ENCODE data around the gene TRIM29. TPM values are rescaled to one million over a fixed set of nuclear protein-coding genes. Genes with fewer than 3 reads are reported as not detected.

Gene TRIM29
- total RNA-seq, 4 donors from 2014 or later: 1.3 to 5.7 (median 3.0) TPM

DNA sequence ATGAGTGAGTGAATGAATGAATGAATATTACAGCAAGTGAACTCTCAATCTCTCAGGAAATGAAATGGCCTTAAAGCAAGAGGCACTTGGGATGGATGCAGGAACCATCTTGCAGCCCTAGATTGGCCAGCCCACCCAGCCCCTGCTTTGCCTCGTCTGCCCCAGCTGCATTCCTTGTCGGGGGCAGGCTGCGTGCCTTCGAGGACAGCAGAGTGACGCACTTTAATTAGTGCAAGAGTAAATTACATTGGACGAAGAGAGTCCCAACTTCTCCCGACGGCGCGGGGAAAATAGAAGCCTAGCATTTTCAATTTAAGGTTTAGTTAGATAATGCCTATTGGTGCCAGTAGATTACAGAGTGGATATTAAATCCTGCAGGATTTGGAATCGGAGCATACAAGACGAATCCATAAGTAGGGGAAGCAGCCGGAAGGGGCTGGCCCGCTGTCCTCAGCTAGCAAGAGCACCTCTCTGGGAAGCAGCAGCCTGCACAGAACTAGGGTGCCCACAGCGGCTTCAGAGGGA is 33.8 kb downstream of the TRIM29 start:
- TF ChIP-seq, protein P1, sequence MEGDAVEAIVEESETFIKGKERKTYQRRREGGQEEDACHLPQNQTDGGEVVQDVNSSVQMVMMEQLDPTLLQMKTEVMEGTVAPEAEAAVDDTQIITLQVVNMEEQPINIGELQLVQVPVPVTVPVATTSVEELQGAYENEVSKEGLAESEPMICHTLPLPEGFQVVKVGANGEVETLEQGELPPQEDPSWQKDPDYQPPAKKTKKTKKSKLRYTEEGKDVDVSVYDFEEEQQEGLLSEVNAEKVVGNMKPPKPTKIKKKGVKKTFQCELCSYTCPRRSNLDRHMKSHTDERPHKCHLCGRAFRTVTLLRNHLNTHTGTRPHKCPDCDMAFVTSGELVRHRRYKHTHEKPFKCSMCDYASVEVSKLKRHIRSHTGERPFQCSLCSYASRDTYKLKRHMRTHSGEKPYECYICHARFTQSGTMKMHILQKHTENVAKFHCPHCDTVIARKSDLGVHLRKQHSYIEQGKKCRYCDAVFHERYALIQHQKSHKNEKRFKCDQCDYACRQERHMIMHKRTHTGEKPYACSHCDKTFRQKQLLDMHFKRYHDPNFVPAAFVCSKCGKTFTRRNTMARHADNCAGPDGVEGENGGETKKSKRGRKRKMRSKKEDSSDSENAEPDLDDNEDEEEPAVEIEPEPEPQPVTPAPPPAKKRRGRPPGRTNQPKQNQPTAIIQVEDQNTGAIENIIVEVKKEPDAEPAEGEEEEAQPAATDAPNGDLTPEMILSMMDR (IDR thresholded peaks at IDR 0.05): no peak
- DNase-seq (ENCODE audit: low spot score): no peak
- no peak for ATAC-seq (ENCODE audit: low FRiP score)

DNA sequence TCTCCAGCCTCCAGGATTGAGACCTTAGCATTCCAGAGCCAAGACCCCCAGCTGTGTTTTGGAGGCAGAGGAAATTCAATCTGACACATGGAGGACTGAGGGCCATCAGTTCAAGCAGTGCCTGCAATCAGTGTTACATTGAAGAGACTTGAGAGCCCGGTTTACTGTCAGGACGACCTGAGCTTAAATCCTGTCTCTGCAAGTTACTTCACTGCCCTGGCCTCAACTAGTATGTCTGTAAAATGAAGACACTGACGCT is 35.1 kb downstream of the TRIM29 start:
- TF ChIP-seq, protein P1 (IDR thresholded peaks at IDR 0.05): no peak
- ATAC-seq (ENCODE audit: low FRiP score) (no peak), DNase-seq (ENCODE audit: low spot score) (no peak)

DNA sequence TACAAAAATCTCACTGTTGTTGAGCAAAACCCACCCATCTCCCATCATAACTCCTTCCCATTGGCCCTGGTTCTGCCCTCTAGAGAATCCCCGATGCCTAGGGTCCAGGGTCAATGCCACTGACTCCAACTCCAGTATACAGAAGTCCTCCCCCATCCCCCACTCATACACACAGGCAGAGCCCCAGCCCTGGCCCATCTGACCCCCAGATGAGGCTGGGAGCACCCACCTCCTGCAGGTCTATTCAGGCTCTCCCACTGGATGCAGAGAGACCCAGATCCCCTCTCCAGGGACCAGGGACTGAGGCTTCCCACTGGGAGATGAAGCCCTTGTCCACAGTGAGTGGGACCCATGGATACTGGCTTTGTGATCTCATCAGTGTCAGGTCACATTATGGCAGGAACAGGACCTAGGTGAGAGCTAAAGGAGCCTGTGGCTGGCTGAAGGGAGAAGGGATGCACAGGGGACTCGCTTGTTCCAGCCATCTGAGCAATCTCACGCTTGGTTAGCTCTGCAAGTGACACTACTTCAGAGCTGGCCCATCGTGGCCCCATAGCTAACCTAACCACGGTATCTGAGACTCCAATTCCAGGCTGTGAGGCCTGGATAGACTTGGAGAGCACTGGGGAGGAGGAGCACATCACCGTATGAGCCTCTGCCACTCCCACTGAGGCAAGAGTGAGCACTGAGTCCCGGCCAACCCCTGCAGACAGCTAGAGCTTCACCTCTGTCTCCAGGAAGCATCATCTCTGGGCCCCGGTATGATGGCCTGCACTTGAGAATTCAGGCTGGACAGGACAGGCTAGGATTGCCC is 35.7 kb downstream of the TRIM29 start:
- TF ChIP-seq, protein P1 (IDR thresholded peaks at IDR 0.05): no peak
- ATAC-seq (ENCODE audit: low FRiP score): no peak
- no peak for DNase-seq (ENCODE audit: low spot score)

DNA sequence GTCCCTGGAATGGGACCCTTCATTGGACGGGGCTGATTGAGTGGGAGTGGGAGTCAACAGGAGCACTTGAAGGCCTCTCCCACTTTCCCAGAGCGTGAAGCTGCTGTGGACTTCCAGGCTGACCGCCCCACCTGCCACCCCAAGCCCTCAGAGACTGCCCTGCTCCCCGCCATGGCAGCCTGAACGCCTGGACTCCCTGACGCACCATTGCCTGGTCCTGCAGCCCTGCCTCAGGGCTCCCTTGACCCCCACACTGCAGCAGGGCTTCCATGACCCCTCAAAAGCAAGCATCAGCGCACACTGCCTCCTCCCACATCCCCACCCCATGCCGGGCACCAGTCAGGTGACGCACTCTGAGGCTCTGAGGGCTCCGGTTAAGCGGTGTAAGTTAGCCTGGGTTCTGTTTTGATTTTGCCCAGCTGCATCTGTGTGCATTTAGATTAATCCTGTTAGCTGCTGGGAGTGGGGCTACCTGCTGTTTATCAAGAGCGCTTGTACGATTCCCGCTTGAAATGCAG is 39.4 kb downstream of the TRIM29 start:
- no peak for ATAC-seq (ENCODE audit: low FRiP score)
- TF ChIP-seq, protein P1 (IDR thresholded peaks at IDR 0.05): no peak
- no peak for DNase-seq (ENCODE audit: low spot score)

DNA sequence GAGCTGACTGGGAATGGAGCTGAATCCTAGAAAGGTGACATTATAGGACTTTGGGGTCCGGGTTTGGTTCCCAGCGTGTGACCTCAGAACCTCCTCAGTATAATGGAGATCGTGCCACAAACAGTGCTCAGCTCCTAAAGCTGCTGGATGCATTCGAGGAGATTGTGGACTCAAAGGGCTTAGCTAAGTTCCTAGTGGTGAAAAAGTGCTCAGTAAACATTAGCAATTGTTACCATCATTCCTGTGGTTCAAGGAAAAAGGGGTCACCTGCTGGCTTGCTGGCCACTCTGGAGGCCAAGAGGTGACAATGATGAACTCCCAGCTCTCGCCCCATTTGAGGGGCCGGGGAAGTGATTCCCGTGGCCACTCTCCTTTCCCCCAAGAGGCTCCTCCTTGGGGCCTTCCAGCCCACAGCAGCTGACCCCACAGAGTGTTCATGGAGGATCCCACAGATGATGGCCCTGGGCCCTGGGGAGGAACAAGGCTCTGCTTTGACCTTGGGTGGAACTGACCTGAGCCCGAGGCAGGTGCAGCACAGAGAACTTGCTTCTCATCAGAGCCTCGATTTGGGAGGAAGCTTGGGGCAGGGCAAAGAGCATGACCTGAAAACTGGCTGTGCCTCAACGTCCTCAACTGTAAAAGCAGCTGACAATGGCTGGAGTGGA is 40.1 kb downstream of the TRIM29 start:
- ATAC-seq (ENCODE audit: low FRiP score) (no peak), DNase-seq (ENCODE audit: low spot score) (no peak)

DNA sequence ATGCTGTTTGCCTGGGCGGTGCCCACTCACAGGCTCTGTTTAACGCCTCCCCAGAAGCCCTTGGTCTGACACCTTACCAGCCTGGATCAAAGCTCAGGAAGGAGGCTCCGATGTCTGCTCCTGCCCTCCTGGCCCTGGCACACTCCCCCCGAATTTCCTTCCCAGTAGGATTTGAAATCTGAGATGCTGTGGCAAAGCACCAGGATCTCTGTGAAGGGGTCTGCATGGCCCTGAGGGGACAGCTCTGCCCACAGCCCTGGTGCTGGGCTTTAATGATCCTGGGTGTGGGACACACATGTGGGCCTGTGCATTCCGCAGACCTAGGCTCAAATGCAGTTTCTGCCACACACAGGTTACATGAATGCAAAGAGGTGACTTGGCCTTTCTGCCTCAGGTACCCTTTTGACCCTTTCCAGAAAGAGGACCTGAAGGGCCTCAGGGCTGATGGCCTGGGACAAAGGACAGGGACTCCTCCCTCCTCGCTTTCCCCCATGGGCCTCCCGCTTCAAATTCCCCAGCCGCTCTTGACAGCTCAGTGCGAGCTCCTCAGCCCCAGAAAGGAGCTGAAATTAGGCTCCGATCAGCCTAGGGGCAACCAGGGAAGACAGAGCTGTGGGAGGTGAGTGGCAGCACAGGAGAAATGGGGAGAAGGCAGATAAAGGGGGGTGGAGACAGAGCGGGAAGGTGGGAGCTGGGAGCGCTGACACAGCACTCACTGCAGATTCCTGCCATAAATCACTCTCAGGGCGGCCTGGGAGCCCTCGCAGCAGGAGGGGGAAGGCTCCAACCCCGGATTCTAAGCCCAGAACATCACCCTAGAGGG is 41.3 kb downstream of the TRIM29 start:
- ATAC-seq (ENCODE audit: low FRiP score): peak; percentile 90
- no peak for DNase-seq (ENCODE audit: low spot score)

More for the DNA sequence above, 40.1 kb downstream of the TRIM29 start:
- TF ChIP-seq, protein P1 (IDR thresholded peaks at IDR 0.05): no peak

More for the DNA sequence above, 41.3 kb downstream of the TRIM29 start:
- TF ChIP-seq, protein P1 (IDR thresholded peaks at IDR 0.05): no peak

Measured in omental fat pad (tissue), 4 donors.